ENCODE measurements around the gene VCL. TPM values are rescaled to one million over a fixed set of nuclear protein-coding genes. Genes with fewer than 3 reads are reported as not detected.
A peak's percentile ranks its signal among the peaks of the same experiment; 100 is the strongest.

VCL gene
- total and polyA plus RNA-seq, 9 of the 15 experiments (the other 6 are each of a cell fraction or from before 2014, with no cell fraction given), result 29.8 to 186 (median 76.4) TPM

GRCh38 chr10:74039561-74040145, 41.7 kb downstream of the VCL start (continued):
- TF ChIP-seq, protein P1, sequence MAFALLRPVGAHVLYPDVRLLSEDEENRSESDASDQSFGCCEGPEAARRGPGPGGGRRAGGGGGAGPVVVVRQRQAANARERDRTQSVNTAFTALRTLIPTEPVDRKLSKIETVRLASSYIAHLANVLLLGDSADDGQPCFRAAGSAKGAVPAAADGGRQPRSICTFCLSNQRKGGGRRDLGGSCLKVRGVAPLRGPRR (CRISPR knock-in tag; IDR thresholded peaks at IDR 0.05), result no peak
- TF ChIP-seq, protein P2, sequence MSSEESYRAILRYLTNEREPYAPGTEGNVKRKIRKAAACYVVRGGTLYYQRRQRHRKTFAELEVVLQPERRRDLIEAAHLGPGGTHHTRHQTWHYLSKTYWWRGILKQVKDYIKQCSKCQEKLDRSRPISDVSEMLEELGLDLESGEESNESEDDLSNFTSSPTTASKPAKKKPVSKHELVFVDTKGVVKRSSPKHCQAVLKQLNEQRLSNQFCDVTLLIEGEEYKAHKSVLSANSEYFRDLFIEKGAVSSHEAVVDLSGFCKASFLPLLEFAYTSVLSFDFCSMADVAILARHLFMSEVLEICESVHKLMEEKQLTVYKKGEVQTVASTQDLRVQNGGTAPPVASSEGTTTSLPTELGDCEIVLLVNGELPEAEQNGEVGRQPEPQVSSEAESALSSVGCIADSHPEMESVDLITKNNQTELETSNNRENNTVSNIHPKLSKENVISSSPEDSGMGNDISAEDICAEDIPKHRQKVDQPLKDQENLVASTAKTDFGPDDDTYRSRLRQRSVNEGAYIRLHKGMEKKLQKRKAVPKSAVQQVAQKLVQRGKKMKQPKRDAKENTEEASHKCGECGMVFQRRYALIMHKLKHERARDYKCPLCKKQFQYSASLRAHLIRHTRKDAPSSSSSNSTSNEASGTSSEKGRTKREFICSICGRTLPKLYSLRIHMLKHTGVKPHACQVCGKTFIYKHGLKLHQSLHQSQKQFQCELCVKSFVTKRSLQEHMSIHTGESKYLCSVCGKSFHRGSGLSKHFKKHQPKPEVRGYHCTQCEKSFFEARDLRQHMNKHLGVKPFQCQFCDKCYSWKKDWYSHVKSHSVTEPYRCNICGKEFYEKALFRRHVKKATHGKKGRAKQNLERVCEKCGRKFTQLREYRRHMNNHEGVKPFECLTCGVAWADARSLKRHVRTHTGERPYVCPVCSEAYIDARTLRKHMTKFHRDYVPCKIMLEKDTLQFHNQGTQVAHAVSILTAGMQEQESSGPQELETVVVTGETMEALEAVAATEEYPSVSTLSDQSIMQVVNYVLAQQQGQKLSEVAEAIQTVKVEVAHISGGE (CRISPR knock-in tag; IDR thresholded peaks at IDR 0.05), result no peak
- TF ChIP-seq, protein P3, sequence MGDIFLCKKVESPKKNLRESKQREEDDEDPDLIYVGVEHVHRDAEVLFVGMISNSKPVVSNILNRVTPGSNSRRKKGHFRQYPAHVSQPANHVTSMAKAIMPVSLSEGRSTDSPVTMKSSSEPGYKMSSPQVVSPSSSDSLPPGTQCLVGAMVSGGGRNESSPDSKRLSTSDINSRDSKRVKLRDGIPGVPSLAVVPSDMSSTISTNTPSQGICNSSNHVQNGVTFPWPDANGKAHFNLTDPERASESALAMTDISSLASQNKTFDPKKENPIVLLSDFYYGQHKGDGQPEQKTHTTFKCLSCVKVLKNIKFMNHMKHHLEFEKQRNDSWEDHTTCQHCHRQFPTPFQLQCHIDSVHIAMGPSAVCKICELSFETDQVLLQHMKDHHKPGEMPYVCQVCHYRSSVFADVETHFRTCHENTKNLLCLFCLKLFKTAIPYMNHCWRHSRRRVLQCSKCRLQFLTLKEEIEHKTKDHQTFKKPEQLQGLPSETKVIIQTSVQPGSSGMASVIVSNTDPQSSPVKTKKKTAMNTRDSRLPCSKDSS (IDR thresholded peaks at IDR 0.05; ENCODE audit: low read depth, partially characterized antibody), result no peak
- no peak for TF ChIP-seq MEIS2 (IDR thresholded peaks at IDR 0.05; ENCODE audit: partially characterized antibody)
- TF ChIP-seq DLX4 (CRISPR knock-in tag; IDR thresholded peaks at IDR 0.05), result no peak
- no peak for TF ChIP-seq CTCFL (IDR thresholded peaks at IDR 0.05; ENCODE audit: borderline replicate concordance, insufficient read depth, low read depth, low read length, poor library complexity, severe bottlenecking)
- TF ChIP-seq ZBTB5 (IDR thresholded peaks at IDR 0.05), result no peak
- no peak for TF ChIP-seq CHCHD3 (CRISPR knock-in tag; IDR thresholded peaks at IDR 0.05)
- TF ChIP-seq, protein P4, sequence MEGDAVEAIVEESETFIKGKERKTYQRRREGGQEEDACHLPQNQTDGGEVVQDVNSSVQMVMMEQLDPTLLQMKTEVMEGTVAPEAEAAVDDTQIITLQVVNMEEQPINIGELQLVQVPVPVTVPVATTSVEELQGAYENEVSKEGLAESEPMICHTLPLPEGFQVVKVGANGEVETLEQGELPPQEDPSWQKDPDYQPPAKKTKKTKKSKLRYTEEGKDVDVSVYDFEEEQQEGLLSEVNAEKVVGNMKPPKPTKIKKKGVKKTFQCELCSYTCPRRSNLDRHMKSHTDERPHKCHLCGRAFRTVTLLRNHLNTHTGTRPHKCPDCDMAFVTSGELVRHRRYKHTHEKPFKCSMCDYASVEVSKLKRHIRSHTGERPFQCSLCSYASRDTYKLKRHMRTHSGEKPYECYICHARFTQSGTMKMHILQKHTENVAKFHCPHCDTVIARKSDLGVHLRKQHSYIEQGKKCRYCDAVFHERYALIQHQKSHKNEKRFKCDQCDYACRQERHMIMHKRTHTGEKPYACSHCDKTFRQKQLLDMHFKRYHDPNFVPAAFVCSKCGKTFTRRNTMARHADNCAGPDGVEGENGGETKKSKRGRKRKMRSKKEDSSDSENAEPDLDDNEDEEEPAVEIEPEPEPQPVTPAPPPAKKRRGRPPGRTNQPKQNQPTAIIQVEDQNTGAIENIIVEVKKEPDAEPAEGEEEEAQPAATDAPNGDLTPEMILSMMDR (IDR thresholded peaks at IDR 0.05 in 2 of 3, conservative IDR thresholded peaks at IDR 0.05 in 1 of 3; ENCODE audit: insufficient read depth in 2 of 3, low read depth in 1 of 3, low read length in 3 of 3), result no peak
- TF ChIP-seq TAL1 (IDR thresholded peaks at IDR 0.05), result 0 out of 2 replicates have a peak, but pooled peaks have one; percentile 17
- peak; percentile 20; the same call in 1 of the 2 replicates for TF ChIP-seq SPI1 (IDR thresholded peaks at IDR 0.05; ENCODE audit: borderline replicate concordance, low read depth, low read length)

Data from K562 (cell line).